ENCODE measurements around the gene ZSWIM6. TPM values are rescaled to one million over a fixed set of nuclear protein-coding genes. Genes with fewer than 3 reads are reported as not detected.
A peak's percentile ranks its signal among the peaks of the same experiment; 100 is the strongest.

ZSWIM6 gene
- total RNA-seq, 1 experiment from 2014 or later = 10.8 TPM

- in situ Hi-C loops (cut with HindIII; ENCODE audit: low pct_unique_long_range_greater_than_20kb, low sequenced_read_pairs) (no loop called here), intact Hi-C loops (cut with micrococcal nuclease; ENCODE audit: unreplicated experiment) (no loop called here)
- Histone ChIP-seq H3K9me3 (ENCODE audit: control insufficient read depth, insufficient read depth, low read depth, low read length) (no peaks in the 10 kb centered on the region), H3K4me3 (ENCODE audit: low read depth in 2 of 2, low read length in 2 of 2) (no peak overlapping the region), H3K36me3 (ENCODE audit: control insufficient read depth, insufficient read depth, low read length) (no peaks in the 10 kb centered on the region), H3K4me1 (ENCODE audit: control insufficient read depth, insufficient read depth, low read length) (peaks cover 7% of the 10 kb centered on the region; the same call in 1 of the 2 replicates), H3K27me3 (ENCODE audit: control insufficient read depth, insufficient read depth, low read length) (no peaks in the 10 kb centered on the region), H3K27ac (ENCODE audit: low read length) (no peak overlapping the region)
- BruUV-seq (replicated peaks) = no TSS peak
- DNase-seq (ENCODE audit: low read depth, low spot score) = no peak
- TF ChIP-seq CTCF (IDR thresholded peaks at IDR 0.05) = no peak
- TF ChIP-seq, protein P1, sequence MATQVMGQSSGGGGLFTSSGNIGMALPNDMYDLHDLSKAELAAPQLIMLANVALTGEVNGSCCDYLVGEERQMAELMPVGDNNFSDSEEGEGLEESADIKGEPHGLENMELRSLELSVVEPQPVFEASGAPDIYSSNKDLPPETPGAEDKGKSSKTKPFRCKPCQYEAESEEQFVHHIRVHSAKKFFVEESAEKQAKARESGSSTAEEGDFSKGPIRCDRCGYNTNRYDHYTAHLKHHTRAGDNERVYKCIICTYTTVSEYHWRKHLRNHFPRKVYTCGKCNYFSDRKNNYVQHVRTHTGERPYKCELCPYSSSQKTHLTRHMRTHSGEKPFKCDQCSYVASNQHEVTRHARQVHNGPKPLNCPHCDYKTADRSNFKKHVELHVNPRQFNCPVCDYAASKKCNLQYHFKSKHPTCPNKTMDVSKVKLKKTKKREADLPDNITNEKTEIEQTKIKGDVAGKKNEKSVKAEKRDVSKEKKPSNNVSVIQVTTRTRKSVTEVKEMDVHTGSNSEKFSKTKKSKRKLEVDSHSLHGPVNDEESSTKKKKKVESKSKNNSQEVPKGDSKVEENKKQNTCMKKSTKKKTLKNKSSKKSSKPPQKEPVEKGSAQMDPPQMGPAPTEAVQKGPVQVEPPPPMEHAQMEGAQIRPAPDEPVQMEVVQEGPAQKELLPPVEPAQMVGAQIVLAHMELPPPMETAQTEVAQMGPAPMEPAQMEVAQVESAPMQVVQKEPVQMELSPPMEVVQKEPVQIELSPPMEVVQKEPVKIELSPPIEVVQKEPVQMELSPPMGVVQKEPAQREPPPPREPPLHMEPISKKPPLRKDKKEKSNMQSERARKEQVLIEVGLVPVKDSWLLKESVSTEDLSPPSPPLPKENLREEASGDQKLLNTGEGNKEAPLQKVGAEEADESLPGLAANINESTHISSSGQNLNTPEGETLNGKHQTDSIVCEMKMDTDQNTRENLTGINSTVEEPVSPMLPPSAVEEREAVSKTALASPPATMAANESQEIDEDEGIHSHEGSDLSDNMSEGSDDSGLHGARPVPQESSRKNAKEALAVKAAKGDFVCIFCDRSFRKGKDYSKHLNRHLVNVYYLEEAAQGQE (IDR thresholded peaks at IDR 0.05; ENCODE audit: insufficient read depth in 1 of 2, low read depth in 2 of 2, low read length in 1 of 2) = no peak
- no peak for TF ChIP-seq TCF7L2 (IDR thresholded peaks at IDR 0.05; ENCODE audit: low read depth, low read length)
- TF ChIP-seq SIN3A (IDR thresholded peaks at IDR 0.05; ENCODE audit: borderline replicate concordance, insufficient read depth, low read depth, low read length) = no peak
- no peak for TF ChIP-seq POLR2AphosphoS5 (IDR thresholded peaks at IDR 0.05; ENCODE audit: low read depth, low read length)
- POLR2A ChIA-PET = interaction anchor here (0.7 kb wide), 1 partner anchor 65 kb away, joined by 3 read pairs; no protein-coding TSS in a partner anchor
- ATAC-seq = peak; percentile 62
- CTCF ChIA-PET = no interaction called here
Measured at GRCh38 chr5:61416420-61416819, 84.4 kb downstream of the ZSWIM6 start.

DNA sequence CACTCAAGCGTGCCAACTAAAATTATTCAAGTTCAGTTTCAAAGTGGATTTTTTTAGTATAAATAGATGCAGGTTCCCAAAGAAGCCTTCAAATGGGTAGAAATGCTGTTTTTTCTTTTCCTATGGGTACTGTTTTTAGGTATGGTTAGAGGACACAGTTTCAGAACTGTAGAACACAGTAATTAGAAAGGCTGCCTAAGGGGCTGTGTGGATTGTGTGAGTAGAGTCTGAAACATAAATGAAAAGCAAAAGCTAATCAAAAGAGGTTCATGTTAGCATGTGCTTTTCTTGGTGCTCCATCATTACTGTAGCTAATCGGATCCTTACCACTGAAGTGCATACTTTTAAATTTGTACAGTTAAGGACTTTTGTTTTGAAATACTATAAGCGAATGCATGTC lies 85.3 kb downstream of the ZSWIM6 start:
- H3K27ac ChIP-seq (ENCODE audit: low read length) = no peak overlapping the region
- no peaks in the 10 kb centered on the region for H3K27me3 ChIP-seq (ENCODE audit: control insufficient read depth, insufficient read depth, low read length)
- ChIA-PET POLR2A (no interaction called here), CTCF (no interaction called here)
- no peak for DNase-seq (ENCODE audit: low read depth, low spot score)
- intact Hi-C loops (cut with micrococcal nuclease; ENCODE audit: unreplicated experiment) (no loop called here), in situ Hi-C loops (cut with HindIII; ENCODE audit: low pct_unique_long_range_greater_than_20kb, low sequenced_read_pairs) (no loop called here)
- H3K4me1 ChIP-seq (ENCODE audit: control insufficient read depth, insufficient read depth, low read length) = peaks cover 7% of the 10 kb centered on the region; the same call in 1 of the 2 replicates
- ATAC-seq = no peak
- no peaks in the 10 kb centered on the region for H3K36me3 ChIP-seq (ENCODE audit: control insufficient read depth, insufficient read depth, low read length)
- H3K4me3 ChIP-seq (ENCODE audit: low read depth in 2 of 2, low read length in 2 of 2) = no peak overlapping the region
- TF ChIP-seq CTCF (IDR thresholded peaks at IDR 0.05) (no peak), POLR2AphosphoS5 (IDR thresholded peaks at IDR 0.05; ENCODE audit: low read depth, low read length) (no peak), SIN3A (IDR thresholded peaks at IDR 0.05; ENCODE audit: borderline replicate concordance, insufficient read depth, low read depth, low read length) (no peak), TCF7L2 (IDR thresholded peaks at IDR 0.05; ENCODE audit: low read depth, low read length) (no peak)
- TF ChIP-seq, protein P1 (IDR thresholded peaks at IDR 0.05; ENCODE audit: insufficient read depth in 1 of 2, low read depth in 2 of 2, low read length in 1 of 2) = no peak
- no TSS peak for BruUV-seq (replicated peaks)
- H3K9me3 ChIP-seq (ENCODE audit: control insufficient read depth, insufficient read depth, low read depth, low read length) = no peaks in the 10 kb centered on the region
